Smooth muscle cell (in vitro differentiated cells): Measurements from ENCODE around the gene SUSD3. TPM values are rescaled to one million over a fixed set of nuclear protein-coding genes. Genes with fewer than 3 reads are reported as not detected.
A peak's percentile ranks its signal among the peaks of the same experiment; 100 is the strongest.

Experiments used
- DNase-seq: peaks from one replicate; lab custom pipeline; 2025; ENCODE audit not compliant: unreplicated experiment; lab: John Stamatoyannopoulos, UW
- H2AFZ ChIP-seq: fragments of 200-600 bp; sonication (generic); 2 replicates; pipeline ENCODE4 v1.6.0; 2016; ENCODE audit warnings: antibody characterized with exemption, low read depth, mild to moderate bottlenecking
- H3F3A ChIP-seq: fragments of 200-600 bp; sonication (generic); 2 replicates; pipeline ENCODE4 v1.6.0; 2017; ENCODE audit warnings: antibody characterized with exemption, low read depth
- H3K27ac ChIP-seq: fragments of 200-600 bp; sonication (generic); 2 replicates; pipeline ENCODE4 v1.5.1; 2016; ENCODE audit warnings: low read depth, mild to moderate bottlenecking
- H3K27me3 ChIP-seq: fragments of 200-600 bp; sonication (generic); 2 replicates; pipeline ENCODE4 v1.6.1; 2016; ENCODE audit warnings: low read depth, mild to moderate bottlenecking
- H3K36me3 ChIP-seq: fragments of 200-600 bp; sonication (generic); 2 replicates; pipeline ENCODE4 v1.5.1; 2016; ENCODE audit warnings: low read depth
- H3K4me1 ChIP-seq: fragments of 200-600 bp; sonication (generic); 2 replicates; pipeline ENCODE4 v1.5.1; 2016; ENCODE audit warnings: low read depth
- H3K4me2 ChIP-seq: fragments of 200-600 bp; sonication (generic); 2 replicates; pipeline ENCODE4 v1.6.0; 2016; ENCODE audit warnings: mild to moderate bottlenecking
- H3K4me3 ChIP-seq: fragments of 200-600 bp; sonication (generic); 2 replicates; pipeline ENCODE4 v1.5.1; 2016; ENCODE audit warnings: mild to moderate bottlenecking
- H3K79me2 ChIP-seq: fragments of 200-600 bp; sonication (generic); 2 replicates; pipeline ENCODE4 v1.6.0; 2016; ENCODE audit warnings: low read depth, mild to moderate bottlenecking
- H3K9ac ChIP-seq: fragments of 200-600 bp; sonication (generic); 2 replicates; pipeline ENCODE4 v1.6.0; 2016; ENCODE audit warnings: low read depth
- H3K9me3 ChIP-seq: fragments of 200-600 bp; sonication (generic); replicated peaks from 2 replicates; pipeline ENCODE4 v1.5.1; 2016; ENCODE audit warnings: low read depth
- H4K20me1 ChIP-seq: fragments of 200-600 bp; sonication (generic); 2 replicates; pipeline ENCODE4 v1.6.0; 2016; ENCODE audit warnings: low read depth
- CTCF ChIP-seq: fragments of 200-600 bp; sonication (generic); IDR thresholded peaks from 2 replicates; pipeline ENCODE4 v1.5.1; 2017; ENCODE audit warnings: borderline replicate concordance, mild to moderate bottlenecking, antibody characterized with exemption; ENCODE audit not compliant: insufficient read depth, poor library complexity, severe bottlenecking
- WGBS: methylation state at CpG from one replicate; pipeline ENCODE4 v1.1.7; 2016; ENCODE audit warnings: low lambda C conversion rate; 5-methylcytosine and 5-hydroxymethylcytosine counted together
- polyA plus RNA-seq: library from polyadenylated mRNA; unstranded; fragments of >200 nt; fragmentation: Nextera tagmentation; extraction: Ambion mirVana; gene quantifications from 2 replicates; pipeline ENCODE4 v1.2.1, GENCODE V29; 2016
- total RNA-seq: library from RNA; depleted of rRNA; stranded (reverse); fragments of >200 nt; gene quantifications from 2 replicates; pipeline ENCODE4 v1.2.3, GENCODE V29; 2014

Gene SUSD3
- total and polyA plus RNA-seq, 2 experiments from 2014 or later: 0.34 TPM; not detected in 1

GRCh38 chr9:93134015-93134739 lies 75.7 kb downstream of the SUSD3 start, which contains the start of gene NINJ1:
NINJ1 (minus strand) TSS chr9:93134251; CDS start chr9:93134217, 34 bp downstream.
- H3K9ac ChIP-seq: peak within 1 kb of the TSS; percentile 97
- H3F3A ChIP-seq: peaks cover 5% of the 10 kb centered on the region
- H3K4me1 ChIP-seq: peaks cover 8% of the 10 kb centered on the region
- no peaks in the 10 kb centered on the region for H3K36me3 ChIP-seq
- peaks cover 4% of the 10 kb centered on the region for H4K20me1 ChIP-seq
- H3K4me3 ChIP-seq: peak within 1 kb of the TSS; percentile 91
- 2% methylated on average over 38 of the region's 78 CpGs for WGBS
- no peak for TF ChIP-seq CTCF
- peak within 1 kb of the TSS; percentile 79 for H2AFZ ChIP-seq
- H3K79me2 ChIP-seq: peaks cover 20% of the 10 kb centered on the region
- DNase-seq: peak; percentile 86
- peak within 1 kb of the TSS; percentile 100 for H3K4me2 ChIP-seq
- H3K27me3 ChIP-seq: no peaks in the 10 kb centered on the region
- H3K9me3 ChIP-seq: no peaks in the 10 kb centered on the region
- peak within 1 kb of the TSS; percentile 93 for H3K27ac ChIP-seq

Other genes with a start within 250 kb of the SUSD3 start
- gene ZNF484, start 180.7 kb upstream of the SUSD3 start, total RNA-seq: 12.9 and 20.7 TPM in 2 replicates
- gene ZNF484, start 180.7 kb upstream of the SUSD3 start, polyA plus RNA-seq: 2.3 and 3.7 TPM in 2 replicates
- gene FGD3, start 111.2 kb upstream of the SUSD3 start, total RNA-seq: 2.0 and 2.1 TPM in 2 replicates
- gene FGD3, start 111.2 kb upstream of the SUSD3 start, polyA plus RNA-seq: 1.1 and 3.1 TPM in 2 replicates
- 41.6 and 86.0 TPM in 2 replicates for gene CARD19, start 37.5 kb downstream of the SUSD3 start, total RNA-seq
- 88.1 TPM in 2 replicates for gene CARD19, start 37.5 kb downstream of the SUSD3 start, polyA plus RNA-seq
- gene NINJ1, start 75.5 kb downstream of the SUSD3 start, total RNA-seq: 31.5 and 34.3 TPM in 2 replicates
- 53.7 and 66.8 TPM in 2 replicates for gene NINJ1, start 75.5 kb downstream of the SUSD3 start, polyA plus RNA-seq
- 0.31 TPM in 1 of 2 replicates, not detected in the other for gene WNK2, start 125.4 kb downstream of the SUSD3 start, total RNA-seq
- gene WNK2, start 125.4 kb downstream of the SUSD3 start, polyA plus RNA-seq: 0.20 and 0.27 TPM in 2 replicates